HepG2 (cell line): ENCODE measurements around the gene RUSF1. TPM values are rescaled to one million over a fixed set of nuclear protein-coding genes. Genes with fewer than 3 reads are reported as not detected.

Experiments used
- AHR ChIP-seq: IDR thresholded peaks from 2 replicates; pipeline ENCODE4 v1.6.1; 2018; ENCODE audit warnings: missing genetic modification reagents, missing compliant biosample characterization
- AKAP8 ChIP-seq: sonication (generic); formaldehyde crosslinking; IDR thresholded peaks from 2 replicates; pipeline ENCODE4 v1.5.1; 2020; ENCODE audit warnings: mild to moderate bottlenecking, missing genetic modification reagents
- KMT2A ChIP-seq: sonication (generic); formaldehyde crosslinking; IDR thresholded peaks from 2 replicates; pipeline ENCODE4 v1.4.0; 2020; ENCODE audit warnings: missing genetic modification reagents
- NCOR1 ChIP-seq: fragments of 200-600 bp; sonication (generic); IDR thresholded peaks from 2 replicates; pipeline ENCODE4 v1.7.0; 2017; ENCODE audit warnings: antibody characterized with exemption, low read length, borderline replicate concordance
- NKX3-1 ChIP-seq: sonication (generic); formaldehyde crosslinking; IDR thresholded peaks from 2 replicates; pipeline ENCODE4 v1.5.0; 2020; ENCODE audit warnings: missing genetic modification reagents
- NR2F1 ChIP-seq, 2 experiments: fragments of 450-650 bp in 1 of 2; formaldehyde crosslinking in 1 of 2; IDR thresholded peaks; 2 replicates each; pipeline versions ENCODE4 v1.5.0 to v1.6.1; 2016 to 2020; ENCODE audit warnings: mild to moderate bottlenecking in 1 of 2, missing compliant biosample characterization in 1 of 2, missing genetic modification reagents in 1 of 2, moderate library complexity in 1 of 2
- ONECUT2 ChIP-seq: sonication (generic); formaldehyde crosslinking; IDR thresholded peaks from 2 replicates; pipeline ENCODE4 v1.4.0; 2020; ENCODE audit warnings: missing genetic modification reagents
- PHB2 ChIP-seq: fragments of 450-650 bp; IDR thresholded peaks from 2 replicates; pipeline ENCODE4 v1.6.1; 2018; ENCODE audit not compliant: partially characterized antibody
- POLR2AphosphoS2 ChIP-seq: IDR thresholded peaks from 2 replicates; pipeline ENCODE4 v1.6.1; 2011; ENCODE audit warnings: low read depth, low read length, improper control_type of control experiment
- PPARG ChIP-seq: conservative IDR thresholded peaks from 2 replicates; pipeline ENCODE4 v1.6.1; 2016; ENCODE audit warnings: missing biosample characterization, missing genetic modification reagents
- PRPF4 ChIP-seq: fragments of 200-400 bp; formaldehyde crosslinking; IDR thresholded peaks from 2 replicates; pipeline ENCODE4 v1.6.1; 2016; ENCODE audit warnings: low read length, low read depth; ENCODE audit not compliant: poor library complexity, severe bottlenecking
- RBAK ChIP-seq: sonication (generic); formaldehyde crosslinking; IDR thresholded peaks from 2 replicates; pipeline ENCODE4 v1.5.1; 2020; ENCODE audit warnings: mild to moderate bottlenecking, missing genetic modification reagents
- REPIN1 ChIP-seq: sonication (generic); formaldehyde crosslinking; IDR thresholded peaks from 2 replicates; pipeline ENCODE4 v1.8.0; 2022; ENCODE audit warnings: missing genetic modification reagents, low read depth, mild to moderate bottlenecking, borderline replicate concordance
- SMAD9 ChIP-seq: sonication (generic); formaldehyde crosslinking; IDR thresholded peaks from 2 replicates; pipeline ENCODE4 v1.5.1; 2020; ENCODE audit warnings: mild to moderate bottlenecking, missing genetic modification reagents
- ZFAT ChIP-seq: sonication (generic); formaldehyde crosslinking; conservative IDR thresholded peaks from 2 replicates; pipeline ENCODE4 v1.8.1; 2023; ENCODE audit warnings: missing genetic modification reagents, inconsistent platforms
- ZFYVE20 ChIP-seq: sonication (generic); formaldehyde crosslinking; IDR thresholded peaks from 2 replicates; pipeline ENCODE4 v1.8.0; 2023; ENCODE audit warnings: low read depth, mild to moderate bottlenecking, moderate library complexity, missing genetic modification reagents, borderline replicate concordance
- ZNF337 ChIP-seq: sonication (generic); formaldehyde crosslinking; IDR thresholded peaks from 2 replicates; pipeline ENCODE4 v1.5.1; 2020; ENCODE audit warnings: missing genetic modification reagents, low read depth, mild to moderate bottlenecking, borderline replicate concordance
- ZNF34 ChIP-seq: sonication (generic); formaldehyde crosslinking; IDR thresholded peaks from 2 replicates; pipeline ENCODE4 v1.4.0; 2020; ENCODE audit warnings: mild to moderate bottlenecking, missing genetic modification reagents, borderline replicate concordance
- ZNF350 ChIP-seq: sonication (generic); formaldehyde crosslinking; IDR thresholded peaks from 2 replicates; pipeline ENCODE4 v1.4.0; 2020; ENCODE audit warnings: mild to moderate bottlenecking, low read depth, missing genetic modification reagents, borderline replicate concordance
- ZNF678 ChIP-seq: sonication (generic); formaldehyde crosslinking; IDR thresholded peaks from 2 replicates; pipeline ENCODE4 v1.4.0; 2020; ENCODE audit warnings: mild to moderate bottlenecking, missing genetic modification reagents
- ZNF7 ChIP-seq: IDR thresholded peaks from 2 replicates; pipeline ENCODE4 v1.6.1; 2016; ENCODE audit warnings: missing biosample characterization, missing genetic modification reagents
- ZNF709 ChIP-seq: sonication (generic); formaldehyde crosslinking; IDR thresholded peaks from 2 replicates; pipeline ENCODE4 v1.5.0; 2020; ENCODE audit warnings: mild to moderate bottlenecking, missing genetic modification reagents
- polyA plus RNA-seq, 8 experiments: library from polyadenylated mRNA; depleted of rRNA in 3 of 8; stranded (reverse) in 7 of 8; unstranded in 1 of 8; fragments of >200 nt; fragmentation: Illumina TruSeq in 4 of 8; extraction: Trizol in 4 of 8; gene quantifications; 2 replicates each; pipeline versions ENCODE4 v1.2.1 to v1.2.3, GENCODE V29; 2011 to 2016; ENCODE audit warnings: low read depth in 4 of 8, missing spikeins in 1 of 8, mixed read lengths in 1 of 8; ENCODE audit not compliant: insufficient read depth in 1 of 8
- total RNA-seq, 5 experiments: library from RNA; depleted of rRNA; stranded (reverse); fragments of >200 nt; fragmentation: Illumina TruSeq; extraction: Trizol; gene quantifications; 2 replicates each; pipeline ENCODE4 v1.2.3, GENCODE V29; 2016; ENCODE audit warnings: low read depth in 1 of 5
- TF ChIP-seq, protein P1 (sequence below): sonication (generic); formaldehyde crosslinking; IDR thresholded peaks from 2 replicates; pipeline ENCODE4 v1.4.0; 2020; ENCODE audit warnings: missing genetic modification reagents
- TF ChIP-seq, protein P2 (sequence below): sonication (generic); formaldehyde crosslinking; conservative IDR thresholded peaks from 2 replicates; pipeline ENCODE4 v1.4.0; 2020; ENCODE audit warnings: missing genetic modification reagents
- TF ChIP-seq, protein P3 (sequence below): sonication (generic); formaldehyde crosslinking; IDR thresholded peaks from 2 replicates; pipeline ENCODE4 v1.8.1; 2023; ENCODE audit warnings: mild to moderate bottlenecking, moderate library complexity, missing genetic modification reagents
- TF ChIP-seq, protein P4 (sequence below): sonication (generic); formaldehyde crosslinking; IDR thresholded peaks from 2 replicates; pipeline ENCODE4 v1.4.0; 2020; ENCODE audit warnings: missing genetic modification reagents

Gene RUSF1
- total and polyA plus RNA-seq, 2 of the 13 experiments (the other 11 are each of a cell fraction or from before 2014, with no cell fraction given), result 40.8 to 50.2 TPM

DNA sequence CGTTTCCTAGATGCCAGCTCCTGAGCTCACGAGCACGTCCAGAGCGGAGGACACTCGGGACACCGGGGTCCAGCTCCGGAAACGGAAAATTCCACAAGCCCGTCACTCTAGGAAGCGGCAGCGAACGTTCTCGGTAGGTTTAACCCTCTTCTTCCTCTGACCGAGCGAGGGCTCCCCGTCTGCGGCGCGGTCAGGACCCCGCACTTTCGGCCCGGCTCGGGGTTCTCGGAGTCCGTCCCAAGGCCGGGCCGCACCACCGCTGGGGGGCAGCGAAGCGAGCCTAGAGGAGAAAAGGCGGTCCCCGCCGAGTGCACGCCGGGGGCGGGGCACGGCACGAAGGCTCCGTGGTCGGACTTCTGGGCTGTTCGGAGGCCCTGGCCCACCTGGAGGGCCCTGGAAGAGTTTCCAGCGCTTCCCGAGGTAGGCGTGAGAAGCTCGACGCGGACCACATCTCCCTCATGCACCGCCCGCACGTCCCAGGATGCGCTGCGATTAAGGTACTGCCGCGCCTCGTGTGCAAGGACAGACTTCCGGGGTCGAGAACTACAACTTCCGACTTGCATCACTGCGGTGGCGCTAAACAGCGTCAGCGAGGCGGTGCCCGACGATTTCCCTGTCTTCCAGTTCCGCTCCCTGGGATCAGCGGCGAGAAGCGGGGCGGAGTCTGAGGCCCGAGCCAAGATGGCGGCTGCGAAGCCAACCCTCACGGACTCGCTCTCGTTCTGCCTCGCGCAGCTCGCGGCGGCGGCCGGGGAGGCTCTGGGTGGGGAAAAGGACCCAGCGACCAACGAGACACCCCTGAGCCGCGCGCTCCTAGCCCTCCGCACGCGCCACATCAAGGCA is 49.1 kb downstream of the RUSF1 start, which contains the start of gene ARMC5 (continued):
- TF ChIP-seq, protein P1, sequence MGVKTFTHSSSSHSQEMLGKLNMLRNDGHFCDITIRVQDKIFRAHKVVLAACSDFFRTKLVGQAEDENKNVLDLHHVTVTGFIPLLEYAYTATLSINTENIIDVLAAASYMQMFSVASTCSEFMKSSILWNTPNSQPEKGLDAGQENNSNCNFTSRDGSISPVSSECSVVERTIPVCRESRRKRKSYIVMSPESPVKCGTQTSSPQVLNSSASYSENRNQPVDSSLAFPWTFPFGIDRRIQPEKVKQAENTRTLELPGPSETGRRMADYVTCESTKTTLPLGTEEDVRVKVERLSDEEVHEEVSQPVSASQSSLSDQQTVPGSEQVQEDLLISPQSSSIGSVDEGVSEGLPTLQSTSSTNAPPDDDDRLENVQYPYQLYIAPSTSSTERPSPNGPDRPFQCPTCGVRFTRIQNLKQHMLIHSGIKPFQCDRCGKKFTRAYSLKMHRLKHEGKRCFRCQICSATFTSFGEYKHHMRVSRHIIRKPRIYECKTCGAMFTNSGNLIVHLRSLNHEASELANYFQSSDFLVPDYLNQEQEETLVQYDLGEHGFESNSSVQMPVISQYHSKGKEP (CRISPR knock-in tag), result 0 out of 2 replicates have a peak, but pooled peaks have one; percentile 32
- TF ChIP-seq RBAK (CRISPR knock-in tag) (no peak; the same call in 1 of the 2 replicates), PRPF4 (no peak), ZNF34 (CRISPR knock-in tag) (0 out of 2 replicates have a peak, but pooled peaks have one; percentile 16), ZNF709 (CRISPR knock-in tag) (peak; percentile 92), NKX3-1 (CRISPR knock-in tag) (peak; percentile 76; the same call in 1 of the 2 replicates), ZNF350 (CRISPR knock-in tag) (0 out of 2 replicates have a peak, but pooled peaks have one; percentile 82), ZFYVE20 (CRISPR knock-in tag) (peak; percentile 67; the same call in 1 of the 2 replicates), NR2F1 (CRISPR knock-in tag; IDR thresholded peaks at IDR 0.05) (peak in 1 of 2 experiments; percentile 30; a peak in 2 of 4 replicates), NCOR1 (peak; percentile 77), SMAD9 (CRISPR knock-in tag) (peak; percentile 98), REPIN1 (peak; percentile 87), AKAP8 (peak; percentile 87), POLR2AphosphoS2 (peak; percentile 70; the same call in 1 of the 2 replicates), ZNF7 (no peak), ZNF337 (peak; percentile 80; the same call in 1 of the 2 replicates), AHR (peak; percentile 89), KMT2A (no peak; the same call in 1 of the 2 replicates), ZFAT (CRISPR knock-in tag) (0 out of 2 replicates have a peak, but pooled peaks have one; percentile 29), PPARG (CRISPR knock-in tag) (peak; percentile 10), PHB2 (no peak), ZNF678 (CRISPR knock-in tag) (peak; percentile 70; the same call in 1 of the 2 replicates), ONECUT2 (CRISPR knock-in tag) (no peak)
- TF ChIP-seq, protein P2, sequence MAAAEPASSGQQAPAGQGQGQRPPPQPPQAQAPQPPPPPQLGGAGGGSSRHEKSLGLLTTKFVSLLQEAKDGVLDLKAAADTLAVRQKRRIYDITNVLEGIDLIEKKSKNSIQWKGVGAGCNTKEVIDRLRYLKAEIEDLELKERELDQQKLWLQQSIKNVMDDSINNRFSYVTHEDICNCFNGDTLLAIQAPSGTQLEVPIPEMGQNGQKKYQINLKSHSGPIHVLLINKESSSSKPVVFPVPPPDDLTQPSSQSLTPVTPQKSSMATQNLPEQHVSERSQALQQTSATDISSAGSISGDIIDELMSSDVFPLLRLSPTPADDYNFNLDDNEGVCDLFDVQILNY (CRISPR knock-in tag), result peak; percentile 83; the same call in 1 of the 2 replicates
- TF ChIP-seq, protein P3, sequence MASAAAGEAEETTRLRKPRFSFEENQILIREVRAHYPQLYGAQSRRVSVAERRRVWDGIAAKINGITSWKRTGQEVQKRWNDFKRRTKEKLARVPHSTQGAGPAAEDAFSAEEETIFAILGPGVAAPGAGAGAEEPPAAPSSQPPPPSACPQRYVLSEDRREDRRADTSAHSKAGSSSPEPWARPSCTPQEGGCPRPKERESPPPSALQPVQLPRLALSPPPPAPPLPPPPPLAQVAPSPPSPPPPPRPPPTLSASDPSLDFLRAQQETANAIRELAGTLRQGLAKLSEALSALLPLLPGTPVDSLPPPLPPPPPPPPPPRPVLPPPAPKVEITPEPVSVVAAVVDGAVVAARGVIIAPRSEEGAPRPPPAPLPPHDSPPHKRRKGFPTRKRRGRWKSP, result peak; percentile 94
- TF ChIP-seq, protein P4, sequence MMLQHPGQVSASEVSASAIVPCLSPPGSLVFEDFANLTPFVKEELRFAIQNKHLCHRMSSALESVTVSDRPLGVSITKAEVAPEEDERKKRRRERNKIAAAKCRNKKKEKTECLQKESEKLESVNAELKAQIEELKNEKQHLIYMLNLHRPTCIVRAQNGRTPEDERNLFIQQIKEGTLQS (CRISPR knock-in tag), result peak; percentile 91
